OCI-M2 (cell line): ENCODE results near the gene DNM1L.

ENCODE experiments used
- DNase-seq: peaks from one replicate; lab custom pipeline; 2025; ENCODE audit not compliant: unreplicated experiment; lab: John Stamatoyannopoulos, UW

DNM1L gene

DNA sequence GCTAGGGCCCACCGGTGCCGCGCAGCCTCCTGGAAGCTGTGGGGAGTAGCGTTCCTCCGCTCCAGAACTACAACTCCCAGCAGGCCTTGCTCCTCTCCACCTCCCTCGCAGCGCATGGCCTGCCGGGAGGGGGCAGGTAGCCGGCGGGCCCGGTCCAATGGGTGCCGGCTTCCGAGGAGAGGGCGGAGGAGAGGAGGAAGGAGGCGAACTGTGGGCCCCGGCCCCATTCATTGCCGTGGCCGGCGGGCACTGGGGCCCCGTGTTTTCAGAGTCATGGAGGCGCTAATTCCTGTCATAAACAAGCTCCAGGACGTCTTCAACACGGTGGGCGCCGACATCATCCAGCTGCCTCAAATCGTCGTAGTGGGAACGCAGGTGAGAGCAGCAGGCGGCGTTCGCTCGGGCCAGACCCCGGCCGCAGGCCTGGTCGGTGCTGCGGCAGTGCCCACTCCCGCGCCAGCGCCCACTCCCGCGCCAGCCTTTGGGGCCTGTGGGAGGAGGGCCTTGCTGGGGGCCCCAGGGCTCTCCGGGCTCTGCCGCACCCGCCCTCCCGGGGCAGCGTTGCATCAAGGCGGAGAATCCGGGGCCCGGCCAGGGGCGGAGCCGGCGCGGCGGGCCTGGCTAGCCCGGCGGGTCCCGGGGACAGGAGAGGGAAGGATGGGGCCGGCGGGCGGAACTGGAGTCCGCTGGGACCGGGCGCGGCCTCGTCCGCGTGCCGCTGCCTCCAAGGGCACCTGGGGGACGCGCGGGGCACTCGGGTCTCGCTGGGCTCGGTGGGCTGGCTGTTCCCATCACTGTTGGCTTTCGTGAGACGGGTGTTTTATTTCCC lies at the start of gene DNM1L:
TSS of gene DNM1L (plus strand) at position 211 of the 829 bp plus-strand sequence. CDS start at position 274, 63 bp downstream.
- peak; percentile 58 for DNase-seq

DNA sequence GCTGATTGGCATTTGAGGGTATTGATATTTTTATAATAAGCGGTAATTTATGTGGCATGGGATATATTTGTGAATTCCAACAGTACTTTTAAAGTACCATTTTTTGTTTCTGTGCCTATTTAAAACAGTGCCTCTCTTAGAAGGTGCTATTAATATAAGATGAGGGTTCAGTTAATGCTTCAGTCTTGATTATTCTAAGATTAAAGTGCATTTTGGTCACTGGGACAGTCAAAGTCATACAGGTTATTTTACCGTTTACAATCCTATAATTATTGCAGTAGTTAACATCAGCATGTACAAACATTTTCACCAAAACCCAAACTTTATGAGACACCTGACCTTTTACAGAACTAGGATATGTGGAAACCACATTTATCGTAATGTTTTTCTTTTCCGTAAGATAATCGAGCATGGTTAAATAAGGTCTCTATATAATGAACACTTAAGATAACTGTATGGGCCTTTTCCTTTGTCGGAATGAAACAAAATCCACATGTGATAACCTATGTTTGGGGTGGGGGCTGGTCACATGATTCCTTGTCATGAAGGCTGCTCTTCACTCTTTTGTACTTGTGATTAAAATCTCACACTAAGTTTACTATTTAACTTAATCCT lies 37.7 kb upstream of the DNM1L start:
- DNase-seq = no peak

DNA sequence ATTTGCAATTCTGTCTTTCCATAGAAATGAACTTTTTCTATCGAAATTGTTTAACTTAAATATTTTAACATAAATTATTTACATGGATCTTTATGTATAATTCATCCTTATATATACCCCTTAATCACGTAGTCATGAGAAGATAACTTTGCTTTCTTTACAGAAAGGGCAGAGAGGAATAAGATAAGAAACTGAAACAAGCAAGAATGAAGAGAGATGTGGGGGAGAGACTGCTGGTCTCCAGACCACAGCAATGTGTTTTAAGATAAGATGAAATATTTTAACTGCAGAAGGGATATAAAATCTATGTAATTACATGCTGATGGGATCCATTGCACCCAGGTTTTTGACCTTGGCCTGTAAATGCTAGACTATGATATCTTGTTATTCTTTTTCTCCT lies 34.7 kb upstream of the DNM1L start:
- no peak for DNase-seq

DNA sequence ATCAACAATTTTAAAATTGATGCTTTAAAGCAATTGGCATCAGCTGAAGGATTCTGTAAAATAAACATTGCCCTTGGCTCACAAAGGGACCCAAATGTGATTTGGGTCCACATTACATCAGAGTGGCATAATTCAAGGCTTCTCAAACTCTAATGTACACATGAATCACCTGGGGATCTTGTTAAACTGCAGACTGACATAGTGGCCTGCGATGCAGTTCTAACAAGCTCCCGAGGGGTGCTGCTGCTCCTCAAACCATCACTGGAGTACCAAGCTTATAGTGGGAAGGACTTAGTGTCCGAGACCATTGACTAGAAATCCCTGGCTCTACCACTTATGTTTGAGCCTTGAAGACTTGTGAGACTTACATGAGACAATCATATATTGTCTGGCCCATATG lies 31.8 kb upstream of the DNM1L start:
- no peak for DNase-seq

DNA sequence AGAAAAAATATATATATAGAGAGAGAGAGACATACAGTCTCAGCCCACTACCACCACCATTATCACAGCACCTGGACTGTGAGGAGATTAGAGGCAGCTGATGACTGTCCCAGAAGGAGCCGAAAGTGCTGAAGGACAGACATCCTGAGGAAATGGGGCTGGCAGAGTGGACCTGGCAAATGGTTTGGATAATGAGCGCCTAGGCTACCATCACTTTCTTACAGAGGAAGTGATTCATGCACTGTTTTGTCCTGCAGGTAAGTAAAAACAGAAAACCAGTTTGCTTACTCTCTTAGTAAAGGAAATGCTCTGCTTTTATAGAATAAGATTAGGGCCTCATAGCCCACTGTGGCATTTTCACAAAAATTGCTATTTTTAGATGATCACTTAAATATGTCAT lies 28.6 kb upstream of the DNM1L start:
- no peak for DNase-seq

DNA sequence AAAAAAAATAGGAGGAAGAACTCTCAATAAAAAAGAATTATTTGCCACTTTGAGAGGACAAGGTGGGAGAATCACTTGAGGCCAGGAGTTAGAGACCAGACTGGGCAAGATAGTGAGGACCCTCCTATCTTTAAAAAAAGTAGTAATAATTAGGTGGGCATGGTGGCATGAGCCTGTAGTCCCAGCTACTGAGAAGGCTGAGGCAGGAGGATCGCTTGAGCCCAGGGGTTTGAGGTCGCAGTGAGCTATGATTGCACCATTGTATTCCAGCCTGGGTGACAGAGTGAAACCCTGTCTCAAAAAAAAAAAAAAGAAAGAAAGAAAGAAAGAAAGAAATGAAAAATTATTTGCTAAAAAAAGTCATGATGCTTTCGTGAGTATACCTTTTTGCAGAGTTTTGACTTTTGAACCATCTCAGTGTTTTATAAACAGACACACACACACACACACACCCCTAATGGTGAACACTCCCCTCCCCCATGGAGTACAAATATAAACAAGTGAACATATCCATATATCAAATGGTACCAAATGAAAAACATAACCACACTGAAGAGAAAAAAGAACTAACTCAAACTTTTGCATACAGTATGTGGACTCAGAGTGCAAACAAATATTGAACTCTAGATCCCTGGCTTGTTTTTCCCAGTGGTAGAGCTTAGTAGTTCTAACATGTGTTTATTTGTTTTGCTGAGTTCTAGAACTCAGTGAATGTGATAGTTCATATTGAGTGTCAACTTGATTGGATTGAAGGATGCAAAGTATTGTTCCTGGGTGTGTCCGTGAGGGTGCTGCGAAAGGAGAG lies 27.7 kb upstream of the DNM1L start:
- no peak for DNase-seq

DNA sequence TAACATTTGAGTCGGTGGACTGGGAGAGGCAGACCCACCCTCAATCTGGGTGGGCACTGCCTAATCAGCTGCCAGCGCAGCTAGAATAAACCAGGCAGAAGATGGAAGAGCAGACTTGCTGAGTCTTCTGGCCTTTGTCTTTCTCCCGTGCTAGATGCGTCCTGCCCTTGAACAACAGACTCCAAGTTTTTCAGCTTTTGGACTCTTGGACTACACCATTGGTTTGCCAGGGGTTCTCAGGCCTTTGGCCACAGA lies 27.2 kb upstream of the DNM1L start:
- DNase-seq = no peak

DNA sequence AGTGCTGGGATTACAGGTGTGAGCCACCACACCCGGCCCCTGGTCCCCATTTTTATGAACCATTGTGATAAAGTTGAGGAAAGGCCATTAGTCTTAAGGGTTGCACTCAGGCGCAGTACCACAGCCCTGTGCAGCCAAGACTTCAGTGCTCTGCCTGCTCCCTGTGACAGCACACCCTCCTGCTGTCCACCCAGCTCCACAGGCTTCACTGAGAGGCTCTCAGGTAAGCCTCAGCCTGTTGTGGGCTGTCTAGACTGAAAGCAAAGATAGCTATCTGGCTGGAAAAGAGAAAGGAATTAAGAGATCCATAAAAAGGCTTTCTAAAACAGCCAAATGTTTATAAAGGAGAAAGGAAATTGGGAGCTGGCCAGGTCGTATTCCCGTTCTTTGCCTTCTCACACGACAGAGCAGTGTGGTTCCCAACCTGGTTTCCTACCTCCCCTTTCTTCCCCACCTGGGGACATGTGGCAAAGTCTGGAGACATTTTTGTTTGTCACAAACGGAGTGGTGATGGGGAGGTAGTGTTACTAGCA lies 19.1 kb upstream of the DNM1L start:
- DNase-seq = no peak

DNA sequence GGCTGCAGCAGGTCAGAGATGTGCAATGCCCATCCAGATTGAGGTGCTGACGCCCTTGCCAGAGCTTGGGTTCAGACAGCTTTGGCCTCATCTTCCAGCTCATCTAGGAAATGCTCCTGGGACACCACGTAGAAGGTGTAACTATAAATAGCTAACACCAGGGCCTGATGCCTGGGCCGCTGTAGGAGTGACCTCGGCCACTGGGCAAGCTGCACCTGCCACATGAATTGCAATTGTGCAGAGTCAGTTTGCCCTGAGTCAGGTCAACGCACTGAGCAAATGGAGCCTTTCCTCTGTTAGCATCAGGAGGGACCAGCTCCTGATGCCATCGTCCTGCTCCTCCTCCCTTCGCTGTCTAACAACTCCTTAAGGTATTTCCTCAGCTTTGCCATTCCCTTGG lies 17.4 kb upstream of the DNM1L start:
- DNase-seq = no peak

DNA sequence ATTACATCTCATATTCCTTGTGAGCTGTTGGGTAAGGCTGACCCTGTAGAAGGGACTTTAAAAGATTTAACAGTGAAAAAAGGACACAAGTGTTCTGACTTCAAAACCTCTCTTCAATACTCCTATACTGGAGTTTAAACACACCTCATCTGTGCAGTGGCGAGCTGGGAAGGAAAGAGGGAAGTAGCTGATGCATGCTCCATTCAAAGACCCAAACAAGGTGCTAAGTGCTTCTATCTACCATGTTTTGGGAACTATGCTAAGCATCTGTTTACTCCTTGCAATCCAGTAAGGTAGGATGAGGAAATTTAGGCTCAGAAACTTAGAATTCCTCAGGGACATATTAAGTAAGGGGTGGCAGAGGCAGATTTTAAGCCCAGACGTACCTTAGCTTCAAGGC lies 16.4 kb upstream of the DNM1L start:
- DNase-seq = no peak

DNA sequence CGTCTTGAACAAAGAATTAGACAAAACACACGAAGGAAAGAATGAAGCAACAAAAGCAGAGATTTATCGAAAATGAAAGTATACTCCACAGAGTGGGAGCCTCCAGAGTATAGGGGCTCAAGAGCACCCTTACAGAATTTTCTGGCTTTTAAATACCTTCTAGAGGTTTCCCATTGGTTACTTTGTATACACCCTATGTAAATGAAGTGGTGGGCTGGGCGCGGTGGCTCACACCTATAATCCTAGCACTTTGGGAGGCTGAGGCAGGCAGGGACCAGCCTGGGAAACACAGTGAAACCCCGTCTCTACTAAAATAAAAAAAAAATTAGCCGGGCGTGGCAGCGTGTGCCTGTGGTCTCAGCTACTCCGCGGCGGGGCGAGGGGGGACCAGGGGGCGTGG lies 13.1 kb upstream of the DNM1L start:
- no peak for DNase-seq

DNA sequence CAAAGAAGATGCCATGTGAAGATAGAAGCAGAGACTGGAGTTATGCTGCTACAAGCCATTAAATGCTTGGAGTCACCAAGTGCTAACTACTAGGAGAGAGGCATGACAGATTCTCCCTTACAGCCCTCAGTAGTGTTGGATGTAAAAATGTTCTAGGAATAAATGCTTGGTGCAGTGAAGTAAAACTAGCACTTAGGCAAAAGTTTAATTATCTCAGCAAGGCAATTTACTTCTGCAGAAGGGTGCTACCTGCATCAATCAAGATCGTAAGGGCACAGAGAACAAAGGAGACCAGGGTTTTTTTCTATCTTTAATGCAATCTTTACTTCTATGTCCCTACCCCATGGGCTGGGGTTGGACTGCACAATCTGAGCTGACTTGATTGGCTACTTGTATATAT lies 9.5 kb upstream of the DNM1L start:
- no peak for DNase-seq

DNA sequence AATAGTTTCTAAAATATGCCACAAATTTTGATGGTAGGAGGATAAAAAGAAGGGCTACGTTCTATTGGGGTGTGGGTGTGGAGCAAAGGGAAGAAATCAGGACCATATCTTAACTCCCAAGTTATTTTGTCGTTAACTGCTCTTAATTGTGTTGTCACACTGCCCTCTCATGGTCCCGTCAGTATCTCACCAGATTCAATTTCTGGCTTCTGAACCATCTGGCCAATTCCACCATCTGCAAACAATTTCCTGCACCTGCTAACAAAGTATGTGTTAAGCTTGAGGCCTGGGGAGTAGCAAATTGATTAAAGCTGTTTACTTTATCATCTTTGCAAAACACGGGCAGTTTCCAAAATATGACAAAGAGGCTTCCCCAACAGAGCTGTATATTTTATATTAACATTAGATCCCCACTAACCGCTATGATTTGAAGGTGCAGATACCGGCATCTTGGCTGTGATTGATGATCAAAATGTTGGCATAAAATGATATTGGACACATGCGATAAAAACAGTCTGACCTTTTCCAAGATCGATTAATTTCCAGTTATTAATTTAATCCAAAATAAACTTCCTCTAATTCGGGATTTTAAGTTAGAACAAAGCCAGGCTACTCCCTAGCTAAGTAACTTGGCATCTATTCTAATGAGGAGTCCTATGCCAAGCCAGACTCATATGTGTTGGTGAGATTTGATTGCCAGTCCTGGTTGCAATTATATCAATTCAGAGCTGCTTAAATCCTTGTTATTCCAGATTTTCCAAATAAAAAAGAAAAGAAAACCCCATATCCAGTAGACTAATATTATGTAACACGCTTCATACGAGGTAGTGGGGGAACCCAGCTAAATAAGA lies 6.9 kb upstream of the DNM1L start:
- DNase-seq = no peak

DNA sequence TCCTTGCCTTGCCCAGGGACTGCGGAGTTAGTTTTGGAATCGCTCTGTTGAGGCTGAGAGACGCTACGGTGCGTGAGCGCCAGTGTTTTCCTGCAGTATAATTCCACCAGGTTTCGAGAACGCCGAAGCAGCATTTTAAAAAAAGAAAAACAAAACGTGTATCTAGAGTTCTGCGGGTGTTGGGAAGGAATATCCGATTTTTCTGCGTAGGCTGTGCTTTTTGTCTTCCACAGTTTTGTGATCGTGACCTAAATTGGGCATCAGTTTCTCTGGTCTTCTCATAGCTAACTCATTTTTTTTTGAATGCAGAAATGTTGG lies 778 bp downstream of the DNM1L start:
- no peak for DNase-seq

DNA sequence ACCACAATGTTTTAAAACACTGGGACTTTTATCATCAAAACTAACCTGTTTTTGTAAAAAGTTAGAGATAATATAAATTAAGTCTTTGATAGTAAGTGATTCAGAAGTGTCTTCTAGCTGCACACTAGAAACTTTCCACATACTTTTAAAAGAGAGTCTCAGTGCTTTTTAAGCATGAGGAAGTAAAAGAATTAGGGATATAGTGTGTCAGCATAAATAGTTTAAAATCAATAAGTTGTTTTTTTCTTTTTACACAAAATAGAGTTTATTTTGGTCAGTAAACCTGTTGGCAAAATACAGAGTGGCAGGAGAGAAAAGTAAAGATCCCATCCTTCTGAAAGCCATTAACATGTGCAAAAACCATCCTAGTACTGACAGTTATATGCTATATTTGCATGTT lies 1.7 kb downstream of the DNM1L start:
- no peak for DNase-seq

DNA sequence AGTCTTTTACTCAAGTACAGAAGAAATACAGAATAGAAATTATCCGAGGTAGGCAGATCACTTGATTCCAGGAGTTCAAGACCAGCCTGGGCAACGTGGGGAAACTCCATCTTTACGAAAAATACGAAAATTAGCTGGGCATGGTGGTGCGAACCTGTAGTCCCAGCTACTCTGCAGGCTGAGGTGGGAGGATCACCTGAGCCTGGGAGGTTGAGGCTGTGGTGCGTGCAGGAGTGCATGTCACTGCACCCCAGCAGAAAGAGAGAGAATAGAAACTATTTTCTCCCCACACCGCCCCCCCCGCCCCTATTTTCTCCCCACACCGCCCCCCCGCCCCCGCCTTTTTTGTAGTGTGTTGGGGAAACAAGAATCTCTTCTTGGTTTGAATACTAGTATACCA lies 2.2 kb downstream of the DNM1L start:
- DNase-seq = no peak

DNA sequence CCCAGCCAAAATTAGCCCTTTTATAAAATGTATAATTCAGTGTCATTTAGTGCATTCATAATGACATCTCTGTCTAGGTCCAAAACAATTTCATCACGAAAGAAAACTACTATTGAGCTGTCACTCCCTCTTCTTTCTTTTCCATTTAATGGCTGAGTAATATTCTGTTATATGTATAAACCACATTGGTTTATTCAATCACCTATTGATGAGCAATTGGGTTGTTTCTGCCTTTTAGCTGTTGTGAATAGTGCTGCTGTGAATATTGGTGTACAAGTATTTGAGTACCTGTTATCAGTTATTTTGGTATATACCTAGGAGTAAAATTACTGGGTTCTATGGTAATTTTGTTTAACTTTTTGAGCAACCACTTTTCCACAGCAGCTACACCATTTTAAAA lies 7.2 kb downstream of the DNM1L start:
- no peak for DNase-seq

DNA sequence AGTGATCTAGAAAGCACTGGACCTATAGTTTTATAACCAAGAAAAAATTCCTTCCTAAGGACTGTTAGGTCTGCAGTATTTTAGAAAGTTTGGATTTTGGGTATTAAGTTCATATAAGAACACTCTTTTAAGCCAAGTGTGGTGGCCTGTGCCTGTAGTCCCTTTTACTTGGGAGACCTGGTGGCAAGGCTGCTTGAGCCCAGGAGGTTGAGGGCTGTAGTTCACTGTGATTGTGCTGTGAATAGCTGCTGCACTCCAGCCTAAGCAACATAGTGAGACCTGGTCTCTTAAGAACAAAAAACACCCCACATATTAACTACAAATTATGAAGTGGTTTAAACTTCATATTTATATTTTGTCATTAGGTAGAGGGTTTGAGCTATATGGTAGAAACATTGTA lies 9.7 kb downstream of the DNM1L start:
- DNase-seq = no peak

DNA sequence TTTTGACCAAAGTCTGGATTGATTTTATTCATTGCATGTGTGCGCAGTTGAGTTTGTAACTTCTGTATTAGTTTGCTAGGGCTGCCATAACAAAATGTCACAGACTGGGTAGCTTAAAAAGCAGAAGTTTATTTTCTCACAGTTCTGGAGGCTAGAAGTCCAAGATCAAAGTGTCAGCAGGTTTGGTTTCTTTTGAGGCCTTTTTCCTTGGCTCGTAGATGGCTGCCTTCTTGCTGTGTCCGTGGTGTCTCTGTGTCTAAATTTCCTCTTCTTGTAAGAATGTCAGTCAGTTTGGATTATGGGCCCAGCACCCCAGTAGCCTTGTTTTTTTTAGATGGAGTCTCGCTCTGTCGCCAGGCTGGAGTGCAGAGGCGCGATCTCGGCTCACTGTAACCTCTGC lies 11.8 kb downstream of the DNM1L start:
- no peak for DNase-seq

DNA sequence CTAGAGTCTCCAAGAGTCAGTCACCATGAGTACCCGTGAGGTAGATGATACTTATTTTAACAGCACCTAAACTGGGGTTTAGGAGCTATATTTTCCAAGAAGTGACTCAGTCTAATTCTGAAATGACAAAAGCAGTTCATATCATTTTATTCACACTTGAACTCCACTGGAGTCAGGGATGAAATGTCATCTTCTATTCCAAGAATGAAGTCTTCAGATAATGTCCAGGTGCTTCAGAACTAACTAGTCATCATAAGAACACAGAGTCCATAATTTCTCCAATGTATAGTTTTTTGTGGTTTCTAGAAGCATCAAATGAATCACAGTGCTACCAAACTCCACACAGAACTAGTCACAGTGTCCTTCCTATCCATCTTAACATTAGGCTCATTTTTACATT lies 13.3 kb downstream of the DNM1L start:
- DNase-seq = no peak

DNA sequence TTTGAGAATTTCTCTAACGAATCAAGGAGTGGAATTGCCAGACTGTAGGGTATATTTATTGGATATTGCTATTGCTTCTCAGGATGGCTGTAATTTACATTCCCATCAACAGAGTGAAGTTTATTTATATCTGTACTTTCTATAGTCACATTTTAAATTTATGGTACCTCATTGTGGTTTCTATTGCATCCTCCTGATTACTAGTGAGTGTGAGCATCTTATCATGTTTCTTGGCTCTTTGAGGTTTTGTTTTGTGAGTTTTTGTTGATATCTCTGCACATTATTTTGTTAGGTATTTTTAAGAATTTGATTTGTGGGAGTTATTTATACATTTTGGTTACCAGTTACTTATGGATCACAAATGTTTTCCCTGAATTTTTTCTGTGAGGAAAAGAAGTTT lies 13.9 kb downstream of the DNM1L start:
- DNase-seq = no peak
